Chondrocyte (in vitro differentiated cells): ENCODE data around the gene PDZD4. TPM values are rescaled to one million over a fixed set of nuclear protein-coding genes. Genes with fewer than 3 reads are reported as not detected.

ENCODE experiments used
- DNase-seq: peaks from one replicate; pipeline ENCODE4 v3.0.0; 2021; ENCODE audit warnings: mixed read lengths, low spot score
- H3K27ac Mint-ChIP-seq: one replicate; pipeline ENCODE4 v1.8.0; 2021; ENCODE audit warnings: mild to moderate bottlenecking, moderate library complexity, mixed read lengths; ENCODE audit not compliant: unreplicated experiment
- H3K27me3 Mint-ChIP-seq: 2 replicates; pipeline ENCODE4 v1.8.0; 2021; ENCODE audit warnings: low read depth, mixed read lengths
- H3K36me3 Mint-ChIP-seq: 2 replicates; pipeline ENCODE4 v1.8.0; 2021; ENCODE audit warnings: low read depth, mixed read lengths
- H3K4me1 Mint-ChIP-seq: 2 replicates; pipeline ENCODE4 v1.8.0; 2021; ENCODE audit warnings: low read depth, mild to moderate bottlenecking, mixed read lengths
- H3K4me3 Mint-ChIP-seq: one replicate; pipeline ENCODE4 v1.8.0; 2021; ENCODE audit warnings: mild to moderate bottlenecking, moderate library complexity, mixed read lengths; ENCODE audit not compliant: unreplicated experiment
- H3K9me3 Mint-ChIP-seq: 2 replicates; pipeline ENCODE4 v1.8.0; 2021; ENCODE audit warnings: low read depth, mixed read lengths
- total RNA-seq: library from RNA; stranded (reverse); gene quantifications from 3 replicates; pipeline ENCODE4 v1.2.1, GENCODE V29; 2021
- TF ChIP-seq, protein P1 (sequence below): fragments of 200-600 bp; sonication (generic); IDR thresholded peaks from 2 replicates; pipeline ENCODE4 v1.5.0; 2021; ENCODE audit warnings: antibody characterized with exemption, mild to moderate bottlenecking, moderate library complexity

The PDZD4 gene
- total RNA-seq, 1 donor from 2014 or later: 24.8 TPM

GRCh38 chrX:153865685-153866084 lies 35.3 kb upstream of the PDZD4 start:
- no peak for DNase-seq
- no peak overlapping the region for H3K27ac Mint-ChIP-seq
- TF ChIP-seq, protein P1, sequence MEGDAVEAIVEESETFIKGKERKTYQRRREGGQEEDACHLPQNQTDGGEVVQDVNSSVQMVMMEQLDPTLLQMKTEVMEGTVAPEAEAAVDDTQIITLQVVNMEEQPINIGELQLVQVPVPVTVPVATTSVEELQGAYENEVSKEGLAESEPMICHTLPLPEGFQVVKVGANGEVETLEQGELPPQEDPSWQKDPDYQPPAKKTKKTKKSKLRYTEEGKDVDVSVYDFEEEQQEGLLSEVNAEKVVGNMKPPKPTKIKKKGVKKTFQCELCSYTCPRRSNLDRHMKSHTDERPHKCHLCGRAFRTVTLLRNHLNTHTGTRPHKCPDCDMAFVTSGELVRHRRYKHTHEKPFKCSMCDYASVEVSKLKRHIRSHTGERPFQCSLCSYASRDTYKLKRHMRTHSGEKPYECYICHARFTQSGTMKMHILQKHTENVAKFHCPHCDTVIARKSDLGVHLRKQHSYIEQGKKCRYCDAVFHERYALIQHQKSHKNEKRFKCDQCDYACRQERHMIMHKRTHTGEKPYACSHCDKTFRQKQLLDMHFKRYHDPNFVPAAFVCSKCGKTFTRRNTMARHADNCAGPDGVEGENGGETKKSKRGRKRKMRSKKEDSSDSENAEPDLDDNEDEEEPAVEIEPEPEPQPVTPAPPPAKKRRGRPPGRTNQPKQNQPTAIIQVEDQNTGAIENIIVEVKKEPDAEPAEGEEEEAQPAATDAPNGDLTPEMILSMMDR: no peak
- no peaks in the 10 kb centered on the region for H3K9me3 Mint-ChIP-seq
- no peaks in the 10 kb centered on the region for H3K4me1 Mint-ChIP-seq
- no peaks in the 10 kb centered on the region for H3K27me3 Mint-ChIP-seq
- H3K4me3 Mint-ChIP-seq: no peak overlapping the region
- no peaks in the 10 kb centered on the region for H3K36me3 Mint-ChIP-seq

DNA sequence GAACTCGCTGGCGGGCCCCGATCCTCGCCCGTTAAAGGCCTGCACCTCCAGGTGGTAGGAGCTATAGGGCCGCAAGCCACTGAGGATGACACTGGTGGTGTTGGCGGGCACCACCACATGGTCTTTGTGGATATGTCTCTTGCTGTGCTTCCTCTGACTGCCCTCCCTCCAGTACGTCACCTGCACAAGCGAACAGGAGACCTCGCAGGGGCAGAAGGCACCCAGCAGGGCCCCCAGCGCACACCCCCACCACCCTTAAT lies 34.9 kb upstream of the PDZD4 start:
- no peaks in the 10 kb centered on the region for H3K9me3 Mint-ChIP-seq
- no peaks in the 10 kb centered on the region for H3K36me3 Mint-ChIP-seq

DNA sequence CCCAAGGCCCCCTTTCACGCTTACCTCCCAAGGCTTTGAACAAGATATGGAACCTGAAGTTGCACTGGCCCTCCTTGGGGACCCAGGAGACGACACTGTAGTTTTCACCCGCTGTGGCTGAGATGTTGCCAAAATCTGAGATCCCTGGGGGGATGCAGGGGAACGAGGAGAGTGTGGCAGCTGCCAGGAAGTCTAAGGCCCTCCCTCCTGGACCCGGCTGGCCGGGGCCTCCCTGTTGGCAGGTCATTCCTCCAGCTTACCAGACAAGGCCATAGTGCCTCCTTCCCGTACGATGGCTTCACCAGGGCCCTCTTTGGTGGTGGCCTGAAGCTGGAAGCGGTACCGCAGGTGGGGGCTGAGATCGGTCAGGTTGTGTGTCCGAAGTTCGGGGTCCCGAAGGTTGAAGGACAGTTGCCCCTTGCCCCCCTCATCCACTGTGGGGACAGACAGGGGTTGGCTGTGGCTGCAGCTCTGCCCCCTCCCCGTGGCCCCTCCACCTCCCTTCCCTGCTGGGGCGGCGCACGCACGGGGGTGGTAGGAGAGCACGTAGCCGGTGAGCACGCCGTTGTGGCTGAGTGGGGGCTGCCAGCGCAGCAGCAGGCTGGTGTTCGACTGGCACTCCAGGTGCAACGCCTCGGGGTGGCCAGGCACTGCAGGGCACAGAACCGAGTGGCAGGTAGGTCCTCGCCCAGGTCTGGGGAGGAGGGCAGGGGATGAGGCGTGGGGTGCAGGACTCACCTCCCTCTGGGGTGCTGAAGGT lies 34.4 kb upstream of the PDZD4 start:
- TF ChIP-seq, protein P1: no peak
- Mint-ChIP-seq H3K27me3 (no peaks in the 10 kb centered on the region), H3K4me1 (no peaks in the 10 kb centered on the region), H3K4me3 (no peak overlapping the region), H3K9me3 (no peaks in the 10 kb centered on the region), H3K27ac (no peak overlapping the region), H3K36me3 (no peaks in the 10 kb centered on the region)
- DNase-seq: no peak

More for the DNA sequence above, 34.9 kb upstream of the PDZD4 start:
- Mint-ChIP-seq H3K4me1 (no peaks in the 10 kb centered on the region), H3K4me3 (no peak overlapping the region), H3K27ac (no peak overlapping the region), H3K27me3 (no peaks in the 10 kb centered on the region)
- DNase-seq: no peak
- TF ChIP-seq, protein P1: no peak

DNA sequence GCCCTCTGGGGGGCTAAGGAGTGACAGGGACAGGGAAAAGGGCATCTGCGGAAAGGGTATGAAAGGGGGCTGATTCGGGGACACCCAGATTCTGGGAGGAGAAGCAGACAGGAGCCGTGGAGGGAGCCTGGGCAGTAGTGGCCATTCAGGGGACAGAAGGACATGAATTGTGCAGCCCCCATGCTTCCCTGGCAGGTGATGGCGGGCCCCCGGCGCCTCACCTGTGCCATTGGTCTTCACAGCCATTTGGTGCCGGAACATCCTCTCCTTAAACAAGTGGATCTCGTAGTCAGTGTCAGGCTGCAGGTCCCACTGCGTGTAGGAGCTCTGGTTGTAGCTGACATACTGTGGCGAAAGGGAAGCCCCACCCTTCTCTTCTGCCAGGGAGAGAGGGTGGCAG lies 33.8 kb upstream of the PDZD4 start:
- no peaks in the 10 kb centered on the region for H3K36me3 Mint-ChIP-seq
- H3K9me3 Mint-ChIP-seq: no peaks in the 10 kb centered on the region
- no peak overlapping the region for H3K27ac Mint-ChIP-seq
- no peak overlapping the region for H3K4me3 Mint-ChIP-seq
- H3K4me1 Mint-ChIP-seq: no peaks in the 10 kb centered on the region
- peaks cover 2% of the 10 kb centered on the region for H3K27me3 Mint-ChIP-seq
- TF ChIP-seq, protein P1: no peak
- DNase-seq: no peak

DNA sequence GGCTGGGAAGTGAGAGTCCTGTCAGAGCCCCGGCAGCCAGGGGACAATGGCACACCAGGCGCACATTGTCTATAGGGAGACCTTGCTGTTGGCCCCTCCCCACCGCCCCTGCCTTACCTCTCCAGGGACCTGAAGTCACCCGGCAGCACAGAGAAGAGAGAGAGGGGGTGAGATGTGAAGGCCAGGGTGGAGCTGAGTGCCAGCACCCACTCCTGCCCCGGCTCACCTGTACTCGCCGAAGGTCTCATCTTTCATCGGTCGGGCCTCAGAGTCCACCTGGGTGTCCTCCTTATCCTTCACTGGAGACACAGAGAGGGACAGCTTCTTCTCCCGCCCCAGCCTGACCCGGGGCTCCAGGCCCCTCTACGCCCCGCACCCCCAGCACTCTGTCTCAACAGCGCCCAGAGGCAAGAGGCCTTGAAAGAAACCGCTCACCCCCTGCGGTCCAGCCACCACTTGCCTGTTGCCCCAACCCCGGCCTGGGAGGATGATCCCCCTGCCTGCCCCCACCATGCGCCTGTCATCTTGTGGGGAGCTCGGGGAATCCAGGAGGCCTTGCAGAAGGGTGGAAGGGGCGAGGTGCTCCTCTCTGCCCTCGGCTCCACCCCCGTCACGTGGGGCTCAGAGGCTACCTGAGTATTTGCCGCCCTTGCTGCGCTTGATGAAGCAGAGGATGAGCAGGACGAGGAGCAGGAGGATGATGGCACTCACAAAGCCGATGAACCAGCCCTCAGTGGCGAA lies 33.1 kb upstream of the PDZD4 start:
- no peaks in the 10 kb centered on the region for H3K9me3 Mint-ChIP-seq
- H3K27me3 Mint-ChIP-seq: peaks cover 4% of the 10 kb centered on the region
- no peak overlapping the region for H3K27ac Mint-ChIP-seq
- H3K36me3 Mint-ChIP-seq: no peaks in the 10 kb centered on the region
- DNase-seq: no peak
- TF ChIP-seq, protein P1: no peak
- H3K4me1 Mint-ChIP-seq: no peaks in the 10 kb centered on the region
- H3K4me3 Mint-ChIP-seq: no peak overlapping the region
